SKM-1 (cell line): ENCODE results near the gene AK1.

Experiments used
- DNase-seq: peaks from one replicate; lab custom pipeline; 2025; ENCODE audit not compliant: unreplicated experiment; lab: John Stamatoyannopoulos, UW

AK1 gene

DNA sequence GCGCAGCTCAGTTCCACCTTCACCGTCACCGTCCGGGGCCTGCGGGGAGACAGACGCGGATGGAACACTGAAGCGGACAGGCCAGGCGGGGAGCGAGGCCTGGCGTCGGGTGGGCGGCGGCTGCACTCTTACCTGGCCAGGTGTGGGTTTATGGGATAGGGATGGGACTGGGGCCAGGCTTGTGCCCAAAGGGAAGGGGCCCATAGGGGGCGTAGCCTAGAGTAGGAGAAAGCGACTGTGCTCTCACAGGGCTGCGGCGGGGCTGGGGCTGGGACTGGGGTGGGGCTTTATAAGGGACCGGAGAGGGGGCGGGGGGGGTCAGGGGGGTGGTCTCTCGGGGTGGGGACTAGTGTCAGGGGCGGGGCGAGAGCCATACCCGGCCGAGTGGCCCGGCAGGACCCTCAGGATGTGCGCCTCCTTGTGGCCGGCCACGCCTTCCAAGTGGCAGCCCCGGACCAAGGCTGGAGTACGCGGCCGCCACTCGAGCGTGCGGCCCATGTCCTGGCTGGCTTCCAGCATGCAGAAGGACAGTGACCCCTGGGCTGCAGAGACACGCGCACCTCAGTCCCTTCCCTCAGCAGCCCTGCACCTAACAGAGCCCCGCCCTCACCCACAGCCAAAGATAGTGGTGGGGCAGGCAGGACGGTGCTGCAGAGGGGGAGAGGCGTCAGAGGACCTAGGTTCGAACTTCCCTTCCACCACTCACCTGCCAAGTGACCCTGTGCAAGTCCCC is 52.0 kb downstream of the AK1 start:
- DNase-seq: no peak

DNA sequence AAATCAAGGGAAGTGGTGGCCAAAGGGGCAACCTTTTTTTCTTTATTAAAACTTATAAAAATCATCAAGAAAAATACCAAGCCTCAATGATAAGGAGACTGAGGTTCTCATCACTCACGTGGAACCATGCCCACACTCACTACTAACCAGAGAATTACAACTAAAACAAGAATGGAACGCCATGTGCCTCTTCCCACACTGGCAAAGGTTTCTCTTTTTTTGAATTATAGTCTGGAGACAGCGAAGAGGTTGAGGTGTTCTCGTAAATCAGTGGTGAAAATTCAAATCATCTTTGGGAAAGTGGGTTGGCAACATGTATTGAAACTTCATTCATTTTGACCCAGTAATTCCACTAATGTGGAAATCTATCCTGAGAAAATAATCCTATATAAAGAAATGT is 55.4 kb downstream of the AK1 start:
- no peak for DNase-seq

DNA sequence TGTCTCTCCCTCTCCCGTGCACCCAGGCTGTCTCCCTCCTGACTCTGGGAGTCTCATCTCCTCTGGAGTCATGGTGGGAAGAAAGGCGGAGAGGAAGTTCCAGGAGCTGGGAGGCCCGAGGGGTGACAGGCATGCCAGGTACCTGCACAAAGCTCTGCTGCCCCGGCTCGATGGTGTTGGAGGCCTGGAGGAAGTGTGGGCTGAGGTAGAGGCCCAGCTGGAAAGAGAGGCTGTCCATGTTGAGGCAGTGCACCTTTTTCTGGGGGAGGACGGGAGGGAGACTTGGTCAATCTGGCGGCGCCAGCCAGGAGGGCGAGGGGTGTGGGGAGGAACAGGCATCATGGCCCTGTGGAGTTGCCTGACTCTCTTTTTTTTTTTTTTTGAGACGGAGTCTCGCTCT is 58.9 kb downstream of the AK1 start:
- DNase-seq: no peak

DNA sequence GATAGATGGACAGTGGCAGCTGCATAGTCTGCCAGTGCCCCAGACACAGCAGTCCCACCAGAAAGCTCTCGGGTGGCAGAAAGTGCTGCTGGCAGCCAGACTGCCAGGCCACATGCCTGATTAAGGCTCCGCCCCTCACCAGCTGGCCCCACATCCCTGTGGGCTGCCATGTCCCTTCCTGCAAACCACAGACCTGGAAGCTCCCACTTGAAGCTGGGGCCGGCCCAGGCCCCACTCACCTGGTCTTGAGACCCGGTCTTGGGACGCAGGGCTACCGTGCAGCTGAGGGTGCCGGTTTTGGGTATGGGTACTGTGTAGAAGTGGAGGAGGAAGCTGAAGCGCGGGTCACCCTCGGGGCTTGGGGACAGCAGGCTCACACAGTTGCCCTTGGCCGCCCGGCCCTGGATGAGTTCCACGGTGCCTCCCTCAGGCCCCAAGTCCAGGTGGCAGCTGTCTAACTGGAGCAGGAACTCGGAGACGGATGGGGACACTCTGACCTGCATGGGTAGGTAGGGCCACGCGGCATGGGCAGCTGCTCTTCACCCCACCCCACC is 59.5 kb downstream of the AK1 start:
- no peak for DNase-seq

DNA sequence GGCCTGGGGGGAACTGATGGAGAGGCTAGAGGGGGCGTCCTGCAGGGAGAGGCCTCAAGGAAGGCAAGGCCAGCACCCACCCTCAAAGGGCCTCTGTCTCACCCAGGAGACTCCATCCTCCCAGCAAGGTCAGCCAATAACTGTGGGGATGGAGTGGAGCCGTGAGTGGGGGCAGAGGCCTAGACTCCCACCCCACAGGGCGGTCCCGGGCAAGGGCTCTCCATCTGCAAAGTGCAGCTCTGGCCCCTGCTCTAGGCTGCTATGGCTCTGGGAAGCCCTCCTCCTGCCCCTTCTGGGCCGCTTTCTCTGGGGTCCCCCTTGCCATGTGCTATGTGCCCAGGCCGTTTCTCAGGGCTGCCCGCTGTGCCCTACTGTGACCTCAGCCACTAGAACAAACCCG is 60.7 kb downstream of the AK1 start:
- DNase-seq: no peak
